H1 (cell line): ENCODE data around the gene ALK. TPM values are rescaled to one million over a fixed set of nuclear protein-coding genes. Genes with fewer than 3 reads are reported as not detected.

ENCODE experiments used
- CHD7 ChIP-seq: fragments of 300-600 bp; sonication (generic); IDR thresholded peaks from 2 replicates; pipeline ENCODE4 v1.7.1; 2012; ENCODE audit warnings: low read length, moderate library complexity, mild to moderate bottlenecking, inconsistent platforms; ENCODE audit not compliant: insufficient replicate concordance
- RXRA ChIP-seq: IDR thresholded peaks from 2 replicates; pipeline ENCODE4 v1.6.1; 2011; ENCODE audit warnings: low read depth, mild to moderate bottlenecking, low read length, moderate library complexity; ENCODE audit not compliant: insufficient read depth
- polyA plus RNA-seq, 7 experiments: library from polyadenylated mRNA; depleted of rRNA in 3 of 7; stranded (reverse) in 5 of 7; unstranded in 2 of 7; fragments of >200 nt in 5 of 7; fragments of 200-250 nt in 2 of 7; gene quantifications; 1 replicate in 5 of 7; 2 replicates in 1 of 7; 4 replicates in 1 of 7; pipeline versions ENCODE4 v1.2.1 to v1.2.3, GENCODE V29; 2011 to 2013; ENCODE audit warnings: missing spikeins in 2 of 7, mixed read lengths in 2 of 7
- total RNA-seq: library from RNA; stranded (reverse); fragmentation: NEBNext Ultra II Directional; extraction: Animal tissue kit (Norgen Biotek cat#: 25700); gene quantifications from 2 replicates; pipeline ENCODE4 v1.2.1, GENCODE V29; 2021

The ALK gene
- total and polyA plus RNA-seq, 2 of the 8 experiments (the other 6 are each of a cell fraction or from before 2014, with no cell fraction given): 0.02 to 0.09 TPM

GRCh38 chr2:29460190-29460589 lies 461.2 kb downstream of the ALK start (continued):
- TF ChIP-seq CHD7 (no peak), RXRA (no peak)
